NCI-H2227 treated with DMSO at 0.1 percent for 48 hours (cell line): ENCODE data around the gene SPDEF.

Source experiments
- DNase-seq: peaks from one replicate; lab custom pipeline; 2025; lab: John Stamatoyannopoulos, UW

Gene SPDEF

DNA sequence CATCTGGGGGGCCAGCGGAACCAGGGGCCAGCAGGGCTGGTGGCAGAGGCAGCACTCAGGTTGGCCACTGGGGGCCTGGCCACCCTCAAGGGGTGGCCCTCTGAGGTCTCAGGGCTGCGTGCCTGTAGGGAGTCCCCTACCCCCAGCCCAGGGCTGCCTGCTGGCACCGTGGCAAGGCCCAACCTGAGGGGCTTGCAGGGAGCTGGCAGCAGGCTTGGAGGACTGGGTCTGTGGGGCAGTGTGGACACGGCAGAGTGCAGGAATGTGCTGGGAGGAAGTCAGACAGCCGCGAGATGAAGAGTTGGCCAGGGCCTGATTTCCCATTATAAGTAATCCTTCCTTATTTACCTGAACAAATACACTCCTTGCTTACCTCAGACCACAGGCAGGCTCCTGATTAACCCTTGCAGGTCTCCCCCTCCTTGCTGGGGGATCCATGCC lies at the start of gene SPDEF:
SPDEF (minus strand) TSS at position 299 of the 441 bp plus-strand sequence. CDS start 11,874 bp downstream, outside the sequence.
- no peak for DNase-seq

GRCh38 chr6:34603707-34604106 lies 47.6 kb upstream of the SPDEF start:
- DNase-seq: no peak

DNA sequence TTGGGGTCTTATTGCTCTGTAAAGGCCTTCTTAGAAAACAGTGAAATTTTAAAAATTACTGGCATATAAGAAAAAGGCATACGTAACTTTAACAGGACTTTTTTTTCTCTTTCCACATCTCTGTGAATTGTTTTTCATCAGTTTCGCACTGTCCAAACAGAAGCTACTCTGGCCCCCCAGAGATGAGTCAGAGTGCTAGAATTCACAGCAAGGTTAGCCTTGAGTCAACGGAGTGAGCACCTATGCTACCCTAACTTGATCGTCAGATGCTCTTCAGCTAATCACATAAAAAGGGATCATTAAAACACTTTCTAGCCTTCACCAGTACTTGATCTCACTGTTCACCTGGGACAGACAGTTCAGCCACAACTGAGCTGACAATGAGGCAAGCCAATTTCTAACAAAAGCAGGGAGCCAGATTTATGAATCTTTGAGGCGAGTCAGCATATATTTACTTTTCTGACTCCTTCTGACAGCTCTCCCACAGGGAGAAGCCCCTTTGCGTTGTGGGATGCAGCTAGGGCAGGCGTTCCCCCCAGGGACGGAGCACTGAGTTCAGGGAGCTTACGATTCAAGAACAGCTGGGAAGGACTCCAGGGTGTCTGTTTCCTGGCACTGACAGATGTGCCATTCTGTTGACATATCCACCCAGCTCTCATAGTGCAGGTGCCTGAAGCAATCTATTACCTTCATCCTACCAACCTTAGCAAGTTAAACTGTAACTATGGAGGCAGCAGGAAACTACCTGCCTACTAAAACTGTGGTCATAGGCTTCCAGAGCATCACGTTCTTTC lies 46.4 kb upstream of the SPDEF start:
- peak; percentile 66 for DNase-seq

GRCh38 chr6:34601706-34602105 lies 45.6 kb upstream of the SPDEF start:
- peak; percentile 93 for DNase-seq

DNA sequence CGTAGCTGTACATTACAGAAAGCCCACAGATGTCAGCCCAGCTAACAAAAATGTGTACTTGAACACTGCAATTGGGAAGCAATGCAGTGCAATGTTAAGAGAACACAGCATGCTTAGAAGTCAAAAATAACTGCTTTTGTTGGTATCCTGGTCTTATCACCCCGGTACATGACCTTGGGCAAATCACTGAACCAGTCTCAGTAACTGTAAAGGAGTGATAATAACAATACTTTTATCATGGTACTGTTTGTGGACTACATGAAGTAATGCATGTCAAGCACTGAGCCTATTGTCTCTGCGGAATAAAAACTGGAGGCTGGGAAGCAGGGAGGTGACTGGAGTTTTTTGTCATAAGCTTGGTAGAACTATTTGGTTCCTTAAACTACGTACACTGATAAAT lies 44.7 kb upstream of the SPDEF start:
- peak; percentile 27 for DNase-seq

DNA sequence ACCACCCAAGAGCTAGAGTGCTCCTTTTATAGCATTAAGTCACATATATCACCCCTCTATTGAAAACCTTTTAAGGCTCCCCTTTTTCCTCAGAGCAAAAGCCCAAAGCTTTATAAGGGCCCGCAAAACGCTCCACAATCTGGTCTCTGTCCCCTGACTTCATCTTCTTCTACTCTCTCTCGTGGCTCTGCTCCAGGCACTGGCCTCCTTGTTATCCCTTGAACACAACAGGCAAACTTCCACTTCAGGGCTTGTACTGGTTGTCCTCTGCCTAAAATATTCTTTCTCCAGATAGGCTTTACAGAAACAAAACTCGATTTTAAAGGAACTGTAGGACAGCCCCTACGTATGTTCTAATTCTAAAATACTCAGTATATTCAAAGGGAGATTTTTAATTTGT lies 44.0 kb upstream of the SPDEF start:
- DNase-seq: no peak

DNA sequence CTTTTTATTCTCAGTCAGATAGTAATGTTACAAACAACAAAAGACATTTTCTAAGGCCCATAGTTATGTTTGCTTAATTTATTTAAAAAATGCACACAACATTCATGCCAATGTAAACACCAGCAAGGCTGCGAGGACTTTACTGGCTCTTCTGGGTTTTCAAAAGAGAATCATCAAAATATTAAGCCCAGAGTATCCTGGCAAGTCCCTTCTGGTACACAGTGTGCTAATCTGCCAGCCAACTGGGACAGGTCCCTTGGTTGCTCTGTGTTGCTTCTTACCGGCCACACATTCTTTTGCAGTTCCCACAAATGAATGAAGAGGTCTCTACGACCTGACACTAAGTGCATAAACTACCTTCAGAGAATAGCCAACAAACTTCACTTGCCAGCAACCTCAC lies 42.6 kb upstream of the SPDEF start:
- DNase-seq: no peak

DNA sequence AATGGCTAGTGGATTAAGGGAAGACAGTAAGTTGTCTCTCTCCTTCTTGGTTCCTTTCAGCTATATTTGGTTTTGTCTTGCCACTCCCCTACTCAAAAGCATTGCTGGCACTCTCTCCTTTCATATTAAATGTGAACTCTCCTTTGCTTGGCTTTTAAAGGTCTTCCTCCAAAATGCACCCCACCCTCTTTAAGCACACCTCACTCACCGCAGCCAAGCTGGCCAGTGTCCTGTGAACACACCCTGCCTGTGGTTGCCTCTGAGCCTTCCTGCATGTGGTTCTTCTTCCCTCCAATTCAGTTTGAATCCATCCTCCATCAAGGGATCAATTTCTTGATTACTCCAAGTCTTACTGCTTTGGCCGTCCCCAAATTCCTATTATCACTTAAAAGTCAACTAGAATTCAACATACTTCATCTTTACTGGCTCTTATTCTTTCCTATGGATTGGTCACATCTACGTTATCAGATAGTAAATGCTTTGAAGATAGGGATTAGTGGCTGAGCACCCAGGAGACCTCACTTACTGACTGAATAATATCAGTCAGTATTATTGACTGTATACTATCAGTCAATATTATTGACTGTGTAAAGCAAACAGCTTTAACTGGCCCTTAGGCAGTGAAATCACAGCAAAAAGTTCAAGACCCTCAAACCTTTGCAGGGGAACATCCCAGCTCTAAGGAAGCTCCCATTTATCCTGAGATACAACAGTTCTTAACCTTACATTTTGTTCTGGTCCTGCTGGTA lies 41.6 kb upstream of the SPDEF start:
- no peak for DNase-seq

DNA sequence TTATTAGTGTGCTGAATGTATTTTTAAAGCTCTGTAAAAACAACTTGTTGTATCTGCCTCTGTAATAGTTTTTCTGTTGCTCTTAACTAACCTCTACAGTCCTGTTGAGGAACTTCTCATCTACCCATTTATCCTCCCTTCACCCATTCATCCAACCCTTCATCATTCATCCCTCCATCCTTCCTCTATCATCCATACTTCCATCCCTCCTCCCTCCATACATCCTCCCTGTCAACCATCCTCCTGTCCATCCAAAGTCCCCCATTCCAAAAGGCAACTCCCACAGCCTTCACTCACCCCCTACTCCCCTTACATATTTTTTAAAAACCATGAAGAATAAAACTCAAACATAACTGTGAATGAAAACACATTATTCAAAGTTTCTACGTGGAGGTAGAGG lies 40.7 kb upstream of the SPDEF start:
- no peak for DNase-seq

- DNase-seq: no peak
These were observed 39.4 kb upstream of the SPDEF start for GRCh38 chr6:34595332-34596184.

GRCh38 chr6:34593701-34594100 lies 37.6 kb upstream of the SPDEF start:
- no peak for DNase-seq

- no peak for DNase-seq
These were observed 36.3 kb upstream of the SPDEF start for GRCh38 chr6:34592208-34592952.

- no peak for DNase-seq
These were observed 33.6 kb upstream of the SPDEF start for GRCh38 chr6:34589691-34590090.

DNA sequence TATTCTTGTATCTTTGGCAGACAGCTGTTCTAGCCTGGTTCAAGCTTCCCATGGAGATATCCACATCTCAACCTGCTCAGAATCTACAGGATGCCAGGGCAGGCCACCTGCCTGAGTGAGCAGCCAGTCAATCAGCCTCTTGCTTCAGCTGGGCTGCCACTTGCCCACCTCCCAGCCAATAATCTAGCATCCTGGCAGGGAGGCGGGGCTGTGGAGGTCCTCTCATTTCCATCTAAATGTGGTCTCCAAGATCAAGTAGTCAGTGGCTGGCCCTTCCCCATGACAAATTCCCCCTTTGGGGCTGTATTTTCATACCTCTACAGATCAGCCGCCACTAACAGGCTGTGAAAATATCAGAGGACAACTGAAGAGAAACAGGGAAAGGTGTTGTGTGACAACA lies 33.0 kb upstream of the SPDEF start:
- no peak for DNase-seq

- DNase-seq: no peak
These were observed 31.7 kb upstream of the SPDEF start for GRCh38 chr6:34587851-34588250.

- DNase-seq: no peak
These were observed 31.2 kb upstream of the SPDEF start for GRCh38 chr6:34587325-34587724.

DNA sequence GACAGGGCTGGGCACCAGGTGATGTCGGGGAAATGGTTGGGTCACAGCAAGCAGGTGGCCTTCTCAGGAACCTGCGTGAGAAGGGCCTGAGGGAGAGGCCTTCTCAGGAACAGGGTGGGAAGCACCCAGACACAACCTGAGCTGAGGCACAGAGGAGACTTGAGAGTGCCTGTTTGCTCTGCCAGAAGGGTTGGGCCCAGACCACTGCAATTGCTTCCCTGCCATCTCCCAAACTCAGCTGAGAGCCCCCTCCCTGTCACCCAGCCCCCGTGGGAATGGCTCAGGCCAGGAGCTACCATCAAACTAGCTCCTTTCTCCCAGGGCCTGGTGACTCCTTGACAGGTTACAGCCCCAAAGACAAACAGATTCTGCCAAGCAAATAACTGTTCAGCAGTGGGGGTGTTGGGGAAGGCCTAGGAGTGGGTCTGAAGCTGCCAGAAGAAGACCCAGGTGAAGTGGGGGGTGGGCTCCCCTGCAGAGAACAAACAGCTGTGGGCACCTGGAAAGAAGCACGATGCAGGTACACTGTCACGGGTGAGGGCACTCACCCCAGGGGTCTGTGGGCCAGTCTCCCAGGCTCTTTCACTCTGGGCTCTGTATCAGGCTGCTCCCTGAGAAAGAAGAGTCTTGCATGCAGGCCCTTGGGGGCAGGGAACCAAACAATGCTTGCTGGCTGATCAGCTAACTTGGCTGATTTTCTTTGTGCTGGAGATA lies 30.4 kb upstream of the SPDEF start:
- no peak for DNase-seq

DNA sequence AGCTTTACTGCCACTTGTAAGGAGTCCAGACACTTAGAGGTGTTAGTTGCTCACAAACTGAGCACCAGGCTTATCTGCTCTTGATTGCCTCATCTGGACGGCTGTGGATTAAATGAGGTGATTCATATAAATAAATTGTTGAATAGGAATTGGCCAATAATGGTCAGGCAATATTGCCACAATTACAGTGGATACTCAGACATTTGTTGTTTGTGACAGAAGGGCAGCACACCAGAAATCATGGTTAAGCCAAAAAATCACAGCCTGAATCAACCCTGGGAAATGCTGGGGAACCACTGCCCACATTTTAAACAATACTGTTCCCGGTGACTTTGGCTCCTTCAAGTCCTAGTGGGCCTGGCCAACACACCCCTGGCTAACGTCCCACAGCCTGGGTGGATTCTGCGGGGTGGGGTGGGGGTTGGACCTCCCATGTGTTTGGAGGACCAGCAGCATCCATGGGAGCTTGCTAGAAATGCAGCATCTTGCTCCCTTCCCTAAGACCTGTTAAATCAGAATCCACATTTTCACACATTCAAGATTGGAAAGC lies 29.5 kb upstream of the SPDEF start:
- DNase-seq: no peak

DNA sequence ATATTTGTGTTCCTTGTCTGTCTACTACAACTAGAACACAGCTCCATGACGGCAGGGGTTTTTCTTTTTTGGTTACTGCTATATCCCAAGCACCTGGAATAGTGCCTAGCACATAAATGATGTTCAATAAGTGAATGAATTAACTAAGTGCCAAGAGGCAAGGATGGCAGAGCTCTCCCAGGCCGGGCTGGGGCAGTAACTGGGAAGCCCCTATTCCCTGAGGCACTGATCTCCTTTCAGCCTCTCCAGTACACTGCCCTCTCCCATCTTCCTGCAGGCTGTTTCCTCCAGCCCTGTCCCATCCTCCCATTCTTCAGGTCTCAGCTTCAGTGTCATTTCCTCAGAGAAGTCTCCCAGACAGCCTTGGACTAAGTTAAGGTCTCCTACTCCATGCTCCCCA lies 29.0 kb upstream of the SPDEF start:
- no peak for DNase-seq

GRCh38 chr6:34584694-34585093 lies 28.6 kb upstream of the SPDEF start:
- no peak for DNase-seq
